ENCODE data around the gene ADCY2.

ADCY2 gene

DNA sequence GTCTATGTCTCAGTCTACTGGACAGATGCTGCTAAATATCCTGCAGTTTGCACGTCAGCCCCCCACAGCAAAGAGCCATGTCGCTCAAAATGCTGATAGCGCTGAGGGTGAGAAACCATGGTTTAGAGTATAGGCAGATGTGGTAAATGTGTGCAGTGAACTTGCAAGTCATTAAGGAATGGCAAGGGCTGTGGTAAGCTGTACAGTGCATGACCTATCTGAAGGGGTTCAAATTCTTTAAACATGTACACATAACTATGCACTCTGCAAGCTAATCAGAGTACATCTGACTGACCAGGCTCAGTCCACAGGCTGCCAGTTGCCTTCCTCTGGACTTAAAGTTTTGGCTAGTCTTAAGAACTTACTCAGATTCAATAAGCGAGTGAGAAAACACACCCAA is 284.3 kb downstream of the ADCY2 start (continued):
- TF ChIP-seq POU6F1 (CRISPR knock-in tag; IDR thresholded peaks at IDR 0.05; ENCODE audit: borderline replicate concordance, low read depth): no peak

GRCh38 chr5:7682379-7682778 is 286.4 kb downstream of the ADCY2 start:
- no peak for ATAC-seq
- TF ChIP-seq, protein P1, sequence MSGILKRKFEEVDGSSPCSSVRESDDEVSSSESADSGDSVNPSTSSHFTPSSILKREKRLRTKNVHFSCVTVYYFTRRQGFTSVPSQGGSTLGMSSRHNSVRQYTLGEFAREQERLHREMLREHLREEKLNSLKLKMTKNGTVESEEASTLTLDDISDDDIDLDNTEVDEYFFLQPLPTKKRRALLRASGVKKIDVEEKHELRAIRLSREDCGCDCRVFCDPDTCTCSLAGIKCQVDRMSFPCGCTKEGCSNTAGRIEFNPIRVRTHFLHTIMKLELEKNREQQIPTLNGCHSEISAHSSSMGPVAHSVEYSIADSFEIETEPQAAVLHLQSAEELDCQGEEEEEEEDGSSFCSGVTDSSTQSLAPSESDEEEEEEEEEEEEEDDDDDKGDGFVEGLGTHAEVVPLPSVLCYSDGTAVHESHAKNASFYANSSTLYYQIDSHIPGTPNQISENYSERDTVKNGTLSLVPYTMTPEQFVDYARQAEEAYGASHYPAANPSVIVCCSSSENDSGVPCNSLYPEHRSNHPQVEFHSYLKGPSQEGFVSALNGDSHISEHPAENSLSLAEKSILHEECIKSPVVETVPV (CRISPR knock-in tag; IDR thresholded peaks at IDR 0.05): no peak
- no peak for TF ChIP-seq CSDC2 (CRISPR knock-in tag; IDR thresholded peaks at IDR 0.05)

GRCh38 chr5:7683753-7684152 is 287.8 kb downstream of the ADCY2 start:
- ATAC-seq: no peak
- TF ChIP-seq TOX (CRISPR knock-in tag; IDR thresholded peaks at IDR 0.05; ENCODE audit: borderline replicate concordance) (no peak), ZFP3 (CRISPR knock-in tag; IDR thresholded peaks at IDR 0.05) (no peak), TCF4 (CRISPR knock-in tag; IDR thresholded peaks at IDR 0.05; ENCODE audit: borderline replicate concordance) (no peak), GLIS3 (CRISPR knock-in tag; IDR thresholded peaks at IDR 0.05) (no peak), ARNTL (CRISPR knock-in tag; IDR thresholded peaks at IDR 0.05; ENCODE audit: borderline replicate concordance, low read depth) (no peak), ZFP30 (CRISPR knock-in tag; IDR thresholded peaks at IDR 0.05) (no peak), SNAI2 (CRISPR knock-in tag; IDR thresholded peaks at IDR 0.05) (no peak), ZC3H10 (CRISPR knock-in tag; IDR thresholded peaks at IDR 0.05) (no peak), ZNF8 (CRISPR knock-in tag; IDR thresholded peaks at IDR 0.05) (no peak)

GRCh38 chr5:7684826-7685225 is 288.9 kb downstream of the ADCY2 start:
- TF ChIP-seq TCF4 (CRISPR knock-in tag; IDR thresholded peaks at IDR 0.05; ENCODE audit: borderline replicate concordance): no peak
- TF ChIP-seq, protein P2, sequence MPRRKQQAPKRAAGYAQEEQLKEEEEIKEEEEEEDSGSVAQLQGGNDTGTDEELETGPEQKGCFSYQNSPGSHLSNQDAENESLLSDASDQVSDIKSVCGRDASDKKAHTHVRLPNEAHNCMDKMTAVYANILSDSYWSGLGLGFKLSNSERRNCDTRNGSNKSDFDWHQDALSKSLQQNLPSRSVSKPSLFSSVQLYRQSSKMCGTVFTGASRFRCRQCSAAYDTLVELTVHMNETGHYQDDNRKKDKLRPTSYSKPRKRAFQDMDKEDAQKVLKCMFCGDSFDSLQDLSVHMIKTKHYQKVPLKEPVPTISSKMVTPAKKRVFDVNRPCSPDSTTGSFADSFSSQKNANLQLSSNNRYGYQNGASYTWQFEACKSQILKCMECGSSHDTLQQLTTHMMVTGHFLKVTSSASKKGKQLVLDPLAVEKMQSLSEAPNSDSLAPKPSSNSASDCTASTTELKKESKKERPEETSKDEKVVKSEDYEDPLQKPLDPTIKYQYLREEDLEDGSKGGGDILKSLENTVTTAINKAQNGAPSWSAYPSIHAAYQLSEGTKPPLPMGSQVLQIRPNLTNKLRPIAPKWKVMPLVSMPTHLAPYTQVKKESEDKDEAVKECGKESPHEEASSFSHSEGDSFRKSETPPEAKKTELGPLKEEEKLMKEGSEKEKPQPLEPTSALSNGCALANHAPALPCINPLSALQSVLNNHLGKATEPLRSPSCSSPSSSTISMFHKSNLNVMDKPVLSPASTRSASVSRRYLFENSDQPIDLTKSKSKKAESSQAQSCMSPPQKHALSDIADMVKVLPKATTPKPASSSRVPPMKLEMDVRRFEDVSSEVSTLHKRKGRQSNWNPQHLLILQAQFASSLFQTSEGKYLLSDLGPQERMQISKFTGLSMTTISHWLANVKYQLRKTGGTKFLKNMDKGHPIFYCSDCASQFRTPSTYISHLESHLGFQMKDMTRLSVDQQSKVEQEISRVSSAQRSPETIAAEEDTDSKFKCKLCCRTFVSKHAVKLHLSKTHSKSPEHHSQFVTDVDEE (CRISPR knock-in tag; IDR thresholded peaks at IDR 0.05): no peak
- TF ChIP-seq PPARA (CRISPR knock-in tag; IDR thresholded peaks at IDR 0.05; ENCODE audit: borderline replicate concordance): no peak
- no peak for TF ChIP-seq SNAI2 (CRISPR knock-in tag; IDR thresholded peaks at IDR 0.05)
- TF ChIP-seq ZC3H10 (CRISPR knock-in tag; IDR thresholded peaks at IDR 0.05): no peak
- no peak for TF ChIP-seq OSR1 (CRISPR knock-in tag; IDR thresholded peaks at IDR 0.05)
- no peak for TF ChIP-seq ARNTL (CRISPR knock-in tag; IDR thresholded peaks at IDR 0.05; ENCODE audit: borderline replicate concordance, low read depth)
- no peak for TF ChIP-seq CREB5 (CRISPR knock-in tag; IDR thresholded peaks at IDR 0.05; ENCODE audit: low read depth)
- no peak for TF ChIP-seq POU6F1 (CRISPR knock-in tag; IDR thresholded peaks at IDR 0.05; ENCODE audit: borderline replicate concordance, low read depth)
- no peak for TF ChIP-seq BACH2 (CRISPR knock-in tag; IDR thresholded peaks at IDR 0.05; ENCODE audit: borderline replicate concordance)
- no peak for TF ChIP-seq ZNF8 (CRISPR knock-in tag; IDR thresholded peaks at IDR 0.05)
- no peak for TF ChIP-seq ZNF70 (CRISPR knock-in tag; IDR thresholded peaks at IDR 0.05)
- no peak for TF ChIP-seq GLIS3 (CRISPR knock-in tag; IDR thresholded peaks at IDR 0.05)
- ATAC-seq: no peak

All from SK-N-SH treated with all-trans-retinoic acid at 6 μM for 48 hours (cell line).